Gastrocnemius medialis (tissue), 4 donors: ENCODE results near the gene ADGRD1.

Experiments
- POLR2A ChIP-seq, 2 donors: fragments of 450-650 bp; IDR thresholded peaks; one replicate each; pipeline ENCODE4 v1.6.1; 2017; ENCODE audit warnings: antibody characterized with exemption in 2 of 2, mild to moderate bottlenecking in 2 of 2, moderate library complexity in 2 of 2
- TF ChIP-seq, protein P1 (sequence below), 5 experiments: fragments of 450-650 bp in 3 of 5; fragments of 200-600 bp in 2 of 5; sonication (generic) in 2 of 5; IDR thresholded peaks in 4 of 5; conservative IDR thresholded peaks in 1 of 5; 1 replicate in 4 of 5; 2 replicates in 1 of 5; pipeline ENCODE4 v1.5.1; 2016 to 2019; ENCODE audit warnings: antibody characterized with exemption in 5 of 5, mild to moderate bottlenecking in 3 of 5, moderate library complexity in 3 of 5

DNA sequence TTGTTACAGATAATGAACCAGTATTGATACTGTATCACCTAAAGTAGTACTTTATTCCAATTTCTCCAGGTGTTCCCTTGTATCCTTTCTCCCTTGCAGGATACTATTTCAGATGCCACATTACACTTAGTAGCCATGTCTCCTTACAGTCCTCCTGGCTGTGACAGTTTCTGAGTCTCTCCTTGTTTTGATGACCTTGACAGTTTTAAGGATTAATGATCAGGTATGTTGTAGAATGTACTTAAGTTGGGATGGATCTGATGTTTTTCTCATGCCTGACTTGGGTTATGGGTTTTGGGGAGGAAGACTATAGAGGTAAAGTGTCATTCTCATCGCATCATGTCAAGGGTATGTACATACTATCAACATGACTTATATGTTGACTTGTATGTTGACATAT is 193.6 kb downstream of the ADGRD1 start:
- TF ChIP-seq, protein P1, sequence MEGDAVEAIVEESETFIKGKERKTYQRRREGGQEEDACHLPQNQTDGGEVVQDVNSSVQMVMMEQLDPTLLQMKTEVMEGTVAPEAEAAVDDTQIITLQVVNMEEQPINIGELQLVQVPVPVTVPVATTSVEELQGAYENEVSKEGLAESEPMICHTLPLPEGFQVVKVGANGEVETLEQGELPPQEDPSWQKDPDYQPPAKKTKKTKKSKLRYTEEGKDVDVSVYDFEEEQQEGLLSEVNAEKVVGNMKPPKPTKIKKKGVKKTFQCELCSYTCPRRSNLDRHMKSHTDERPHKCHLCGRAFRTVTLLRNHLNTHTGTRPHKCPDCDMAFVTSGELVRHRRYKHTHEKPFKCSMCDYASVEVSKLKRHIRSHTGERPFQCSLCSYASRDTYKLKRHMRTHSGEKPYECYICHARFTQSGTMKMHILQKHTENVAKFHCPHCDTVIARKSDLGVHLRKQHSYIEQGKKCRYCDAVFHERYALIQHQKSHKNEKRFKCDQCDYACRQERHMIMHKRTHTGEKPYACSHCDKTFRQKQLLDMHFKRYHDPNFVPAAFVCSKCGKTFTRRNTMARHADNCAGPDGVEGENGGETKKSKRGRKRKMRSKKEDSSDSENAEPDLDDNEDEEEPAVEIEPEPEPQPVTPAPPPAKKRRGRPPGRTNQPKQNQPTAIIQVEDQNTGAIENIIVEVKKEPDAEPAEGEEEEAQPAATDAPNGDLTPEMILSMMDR (IDR thresholded peaks at IDR 0.05 in 4 of 5, conservative IDR thresholded peaks at IDR 0.05 in 1 of 5): no peak
- TF ChIP-seq POLR2A (IDR thresholded peaks at IDR 0.05): no peak
